Activated CD8-positive, alpha-beta memory T cell treated with anti-CD3 and anti-CD28 coated beads for 36 hours (primary cell): Measurements from ENCODE around the gene PARP12. TPM values are rescaled to one million over a fixed set of nuclear protein-coding genes. Genes with fewer than 3 reads are reported as not detected.

Experiments used
- CTCF ChIA-PET: fragments of 350-600 bp; sonication (Branson Sonifier 250); formaldehyde crosslinking; loops from one replicate; lab custom pipeline; 2021; ENCODE audit warnings: antibody characterized with exemption; lab: Charles Lee
- POLR2A ChIA-PET: fragments of 350-600 bp; sonication (Branson Sonifier 250); formaldehyde crosslinking; loops from one replicate; lab custom pipeline; 2021; ENCODE audit warnings: antibody characterized with exemption; lab: Charles Lee
- total RNA-seq, 2 experiments: library from RNA; stranded (reverse); gene quantifications; one replicate each; pipeline ENCODE4 v1.2.3, GENCODE V29; 2021

PARP12 gene
- total RNA-seq, 2 experiments from 2014 or later: 19.5 to 20.0 TPM

DNA sequence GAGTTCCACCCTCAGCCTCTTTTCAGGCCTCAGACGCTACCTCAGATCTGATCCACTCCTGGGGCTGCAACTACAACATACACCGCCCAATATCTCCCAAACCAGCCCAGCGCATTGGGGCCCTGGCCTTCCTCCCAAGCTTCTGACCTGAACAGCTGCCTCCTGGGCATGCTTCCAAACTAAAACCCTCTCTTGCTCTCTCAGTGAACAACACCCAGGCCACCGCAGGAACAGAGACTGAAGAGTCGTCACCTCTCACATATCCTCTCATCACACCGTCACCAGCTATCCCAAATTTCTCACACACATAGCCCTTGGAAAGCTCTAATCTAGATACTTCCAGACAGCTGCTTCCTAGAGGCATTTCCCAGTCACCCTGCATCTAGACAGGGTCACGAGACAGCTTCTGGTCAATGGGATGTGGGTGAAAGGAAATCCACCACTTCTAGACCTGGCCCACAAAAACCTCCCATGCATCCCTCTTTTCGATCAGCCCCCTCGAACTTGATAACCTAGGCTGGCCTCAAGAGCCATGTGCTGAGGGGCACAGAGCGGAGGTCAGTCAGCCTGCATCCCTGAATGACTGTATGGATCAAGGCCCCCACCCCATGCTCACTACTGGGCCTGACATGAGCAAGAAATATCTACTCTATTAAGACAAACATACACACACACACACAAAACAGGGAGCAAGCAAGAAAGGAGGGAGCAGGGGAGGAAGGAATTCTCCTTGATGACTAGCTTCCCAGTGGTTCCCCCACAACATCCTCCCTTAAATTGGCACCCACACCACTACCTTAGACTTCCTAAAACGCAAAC lies 1.8 kb downstream of the PARP12 start:
- ChIA-PET CTCF (no interaction called here), POLR2A (no interaction called here)

DNA sequence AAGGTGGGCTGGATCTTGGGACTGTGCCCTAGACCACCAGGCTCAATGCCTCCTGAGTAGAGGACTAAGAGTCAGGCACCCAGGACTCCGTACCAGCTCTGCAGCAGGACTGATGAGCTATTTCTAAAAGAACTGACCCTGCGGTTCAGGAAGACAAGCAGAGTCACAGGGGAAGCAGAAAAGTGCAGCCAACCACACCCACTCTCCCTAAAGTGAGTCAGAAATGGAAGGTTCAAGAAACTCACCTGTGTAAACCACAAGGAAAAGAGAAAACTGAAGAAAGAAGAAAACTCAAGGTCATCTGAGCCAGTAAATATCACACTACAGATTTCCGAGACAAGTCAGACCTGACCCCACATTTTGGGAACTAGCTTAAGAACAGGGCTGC lies 2.5 kb downstream of the PARP12 start:
- CTCF ChIA-PET: no interaction called here
- POLR2A ChIA-PET: no interaction called here

DNA sequence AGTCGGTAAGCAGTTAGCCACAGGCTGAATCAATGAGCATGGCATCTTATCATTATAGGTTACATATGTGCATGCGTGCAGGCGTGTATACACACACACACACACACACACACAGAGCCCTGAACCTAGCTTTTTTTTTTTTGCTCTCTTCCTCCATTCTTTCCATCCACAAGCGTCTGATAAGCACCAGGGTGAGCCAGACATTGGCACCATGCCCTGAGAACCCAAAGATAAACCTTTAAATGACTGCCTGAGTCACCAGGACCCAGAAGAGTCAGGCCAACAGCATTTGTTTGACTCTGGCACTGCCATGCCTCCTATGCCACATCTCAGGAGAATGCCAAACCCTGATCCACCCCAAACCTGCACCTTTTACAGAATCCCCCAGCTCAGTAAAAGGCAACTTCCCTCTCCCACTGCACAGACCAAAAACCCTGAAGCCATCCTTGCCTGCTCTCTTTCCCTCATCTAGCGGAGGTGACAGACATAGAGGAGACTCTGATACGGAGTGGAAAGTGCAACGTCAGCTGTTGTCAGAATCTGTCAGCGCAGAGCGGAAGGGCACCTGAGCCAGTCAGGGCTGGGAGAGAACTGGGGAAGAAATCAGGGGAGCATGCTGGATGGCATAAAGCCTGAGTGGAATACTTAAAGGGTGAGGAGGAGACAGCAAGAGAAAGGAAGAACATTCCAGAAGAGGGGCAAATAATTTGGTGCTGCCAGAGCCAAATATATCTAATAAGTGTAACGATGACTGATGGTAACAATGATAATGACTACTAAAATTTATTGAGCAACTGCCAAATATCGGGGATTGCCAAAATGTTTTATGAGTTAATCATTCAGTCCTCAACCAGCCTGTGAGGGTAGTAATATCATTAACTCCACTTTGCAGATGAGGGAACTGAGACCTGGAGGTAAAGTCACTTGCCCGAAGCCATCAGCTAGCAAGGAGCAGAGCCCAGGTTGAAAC lies 3.2 kb downstream of the PARP12 start:
- ChIA-PET CTCF (no interaction called here), POLR2A (no interaction called here)

DNA sequence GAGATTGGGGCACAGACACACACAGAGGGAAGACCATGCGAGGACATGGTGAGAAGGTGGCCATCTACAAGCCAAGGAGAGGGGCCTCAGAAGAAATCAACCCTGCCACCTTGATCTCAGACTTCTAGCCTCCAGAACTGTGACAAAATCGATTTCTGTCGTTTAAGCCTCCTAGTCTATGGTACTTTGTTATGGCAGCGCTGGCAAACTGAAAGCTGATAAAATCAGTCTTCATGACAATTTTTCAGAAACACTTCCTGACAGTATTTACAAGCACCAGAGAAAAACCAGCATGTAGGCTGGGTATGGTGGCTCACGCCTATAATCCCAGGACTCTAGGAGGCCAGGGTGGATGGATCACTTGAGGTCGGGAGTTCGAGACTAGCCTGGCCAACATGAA lies 4.2 kb downstream of the PARP12 start:
- POLR2A ChIA-PET: interaction anchor here (0.7 kb wide), 1 partner anchor 52 kb away, joined by 3 read pairs; no protein-coding TSS in a partner anchor
- CTCF ChIA-PET: no interaction called here

DNA sequence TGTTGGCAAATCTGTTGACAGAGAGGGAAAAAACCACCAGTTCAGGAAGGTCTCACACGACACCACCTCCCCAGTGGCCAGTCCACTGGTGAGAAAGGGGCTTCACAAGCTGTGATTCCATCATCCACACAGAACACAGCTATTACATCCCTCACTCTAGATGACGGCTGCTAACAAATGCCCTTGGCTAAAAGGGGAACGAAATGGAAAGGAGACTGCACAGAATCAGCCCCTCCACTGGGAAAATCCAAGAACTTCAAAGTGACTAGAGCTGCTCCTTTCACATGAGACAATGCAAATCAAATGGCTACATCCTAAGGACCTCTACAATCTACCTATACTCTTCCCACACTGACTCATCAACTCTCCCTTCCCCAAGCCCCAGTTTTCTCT lies 5.6 kb downstream of the PARP12 start:
- POLR2A ChIA-PET: interaction anchor here (0.6 kb wide), 1 partner anchor 199 kb away, joined by 3 read pairs; no protein-coding TSS in a partner anchor

DNA sequence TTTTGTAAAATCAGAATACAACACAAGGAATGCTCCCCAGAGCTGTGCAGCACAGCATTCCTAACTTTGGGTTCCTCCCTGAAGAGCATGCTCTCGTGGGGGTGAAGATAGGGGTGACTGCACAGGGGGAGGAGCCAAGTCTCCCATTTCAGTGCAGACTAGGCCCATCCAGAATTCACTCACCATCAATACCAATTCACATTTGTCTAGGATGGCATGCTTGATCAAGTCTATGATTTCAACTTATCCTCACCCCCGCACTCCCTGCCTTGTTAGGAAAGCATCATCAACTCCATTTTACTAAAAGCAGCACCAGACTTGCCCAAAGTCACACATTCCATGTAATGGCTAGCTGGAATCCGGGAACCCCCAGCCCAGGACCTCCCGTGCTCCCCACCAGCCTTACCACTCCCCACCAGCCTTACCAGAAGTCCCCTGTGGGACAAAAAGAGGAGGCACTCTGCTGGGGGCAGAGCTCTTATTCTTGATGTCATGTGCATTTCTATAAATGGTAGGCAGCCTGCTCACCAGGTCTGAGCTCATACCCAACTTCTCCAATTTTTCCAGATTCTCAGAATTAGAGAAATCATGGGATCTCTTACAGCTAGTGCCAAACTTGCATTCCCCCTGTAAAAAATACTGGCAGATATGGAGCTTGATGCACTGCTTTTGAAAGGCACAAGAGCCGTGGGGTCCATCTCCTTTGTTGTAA lies 6.2 kb downstream of the PARP12 start:
- POLR2A ChIA-PET: interaction anchor here (0.6 kb wide), 1 partner anchor 199 kb away, joined by 3 read pairs; no protein-coding TSS in a partner anchor
- CTCF ChIA-PET: interaction anchor here (0.6 kb wide), 1 partner anchor 88 kb away, joined by 3 read pairs; no protein-coding TSS in a partner anchor

More for the DNA sequence above, 5.6 kb downstream of the PARP12 start:
- CTCF ChIA-PET: interaction anchor here (0.7 kb wide), 1 partner anchor 18 kb away, joined by 3 read pairs; no protein-coding TSS in a partner anchor

DNA sequence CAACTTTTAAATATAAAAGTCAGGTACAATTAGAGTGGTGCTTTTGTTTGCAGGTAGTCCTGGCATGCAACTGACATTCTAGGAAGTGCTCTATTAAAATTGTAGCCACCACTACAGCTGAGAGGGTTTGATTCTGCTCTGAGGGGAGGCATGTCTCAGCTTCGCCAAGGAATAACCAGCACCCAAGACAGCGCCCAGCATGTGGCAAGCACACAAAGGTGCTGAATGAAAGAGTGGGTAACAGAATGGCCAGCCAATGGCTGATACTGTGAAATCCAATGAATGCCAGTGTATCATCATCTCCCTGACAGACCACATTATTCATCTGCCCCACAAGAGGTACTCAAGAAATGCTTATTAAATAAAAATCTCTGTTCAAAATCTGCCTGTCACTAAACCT lies 6.9 kb downstream of the PARP12 start:
- ChIA-PET POLR2A (no interaction called here), CTCF (interaction anchor here (0.6 kb wide), 1 partner anchor 586 kb away, joined by 5 read pairs; no protein-coding TSS in a partner anchor)

DNA sequence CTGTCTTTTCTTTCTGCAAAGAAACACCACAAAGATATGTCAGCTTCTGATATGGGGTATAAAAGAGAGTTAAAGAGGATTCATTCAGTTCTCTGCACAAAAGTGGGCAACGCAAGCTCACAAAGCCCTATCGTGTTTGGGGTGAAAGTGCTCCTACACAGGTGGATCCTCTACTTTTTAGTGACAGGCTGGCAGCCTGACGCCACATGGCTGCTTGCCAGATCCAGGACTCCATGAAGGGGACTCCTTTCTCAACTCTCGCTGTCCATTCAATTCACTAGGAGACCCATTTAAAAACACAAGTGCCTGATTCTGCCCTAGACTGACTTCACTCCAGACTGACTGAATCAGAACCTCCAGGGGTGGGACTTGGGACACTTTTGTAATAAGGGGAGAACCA lies 8.0 kb downstream of the PARP12 start:
- POLR2A ChIA-PET: no interaction called here
- CTCF ChIA-PET: interaction anchor here (1.2 kb wide), 1 partner anchor 336 kb away, joined by 3 read pairs; no protein-coding TSS in a partner anchor

DNA sequence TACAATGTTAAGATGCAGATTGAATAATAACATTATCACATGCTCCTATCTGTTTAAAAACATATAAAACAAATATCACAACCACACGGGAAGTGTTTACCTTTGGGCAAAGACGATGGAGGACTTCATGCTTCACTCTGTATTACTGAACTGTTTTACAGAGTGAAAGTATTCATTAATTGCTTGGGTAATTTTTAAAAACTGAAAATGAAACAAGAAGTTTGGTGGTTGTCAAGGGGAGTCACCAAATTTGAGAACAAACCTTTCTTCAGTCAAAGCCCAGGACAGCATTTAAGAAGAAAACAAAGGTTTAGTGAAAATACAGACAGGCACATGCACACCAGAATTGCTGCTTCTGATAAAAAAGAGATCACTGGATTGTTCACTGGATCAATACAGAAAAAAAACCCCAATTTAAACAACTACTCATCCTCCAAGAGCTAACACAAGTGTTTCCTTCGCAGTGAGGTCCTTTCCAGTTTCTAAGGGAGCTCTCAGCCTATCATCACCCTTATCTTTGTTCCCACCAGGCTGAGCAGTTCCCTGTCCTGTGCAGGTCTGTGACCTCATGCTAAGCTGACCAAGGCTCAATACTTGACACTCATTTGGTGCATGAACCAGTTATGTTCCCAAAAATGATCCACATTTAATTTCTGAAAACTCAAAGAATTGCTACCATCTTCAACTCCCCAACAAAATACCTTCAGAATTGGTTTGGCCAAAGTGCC lies 8.8 kb downstream of the PARP12 start:
- ChIA-PET CTCF (interaction anchor here (0.5 to 1.2 kb wide), 2 partner anchors 189 to 337 kb away, joined by 3 read pairs; no protein-coding TSS in a partner anchor), POLR2A (no interaction called here)

DNA sequence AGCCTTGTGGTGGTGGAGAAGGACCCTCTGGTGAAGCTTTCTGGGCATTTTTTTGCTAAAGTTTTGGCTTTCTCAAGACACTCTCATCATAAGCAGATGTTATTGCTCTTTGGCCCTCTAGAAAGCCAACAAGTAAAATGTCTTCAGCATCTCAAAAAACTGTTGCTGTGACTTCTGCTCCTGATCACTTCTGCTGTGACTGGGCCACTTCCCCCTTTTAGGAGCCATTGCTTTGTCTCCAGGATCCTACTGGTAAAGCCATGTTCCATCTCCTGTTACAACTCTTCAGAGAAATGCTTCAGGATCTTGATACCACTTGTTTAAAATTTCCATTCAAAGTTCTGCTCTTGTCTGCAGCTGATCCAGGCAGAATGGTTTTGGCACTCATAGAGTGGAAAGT lies 10.9 kb downstream of the PARP12 start:
- CTCF ChIA-PET: no interaction called here
- POLR2A ChIA-PET: no interaction called here

DNA sequence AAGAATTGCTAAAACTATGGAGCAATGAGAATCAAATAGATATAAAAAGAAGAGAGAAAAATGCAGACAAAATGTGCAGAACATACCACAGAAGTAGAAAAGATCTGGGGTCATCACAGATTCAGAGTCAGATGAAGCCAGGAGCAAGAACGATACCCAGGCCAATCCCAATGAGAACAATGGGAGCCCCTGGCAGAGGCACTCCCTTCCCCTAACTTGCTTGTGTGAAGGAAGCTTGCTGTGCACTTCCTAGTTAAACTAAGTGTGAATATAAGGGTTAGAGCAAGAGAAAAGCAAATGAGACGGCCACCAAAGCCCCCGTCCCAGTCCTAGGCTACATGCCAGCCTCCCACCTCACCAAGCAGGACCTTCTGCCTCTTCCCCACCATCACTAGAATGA lies 12.7 kb downstream of the PARP12 start:
- POLR2A ChIA-PET: no interaction called here
- CTCF ChIA-PET: no interaction called here

DNA sequence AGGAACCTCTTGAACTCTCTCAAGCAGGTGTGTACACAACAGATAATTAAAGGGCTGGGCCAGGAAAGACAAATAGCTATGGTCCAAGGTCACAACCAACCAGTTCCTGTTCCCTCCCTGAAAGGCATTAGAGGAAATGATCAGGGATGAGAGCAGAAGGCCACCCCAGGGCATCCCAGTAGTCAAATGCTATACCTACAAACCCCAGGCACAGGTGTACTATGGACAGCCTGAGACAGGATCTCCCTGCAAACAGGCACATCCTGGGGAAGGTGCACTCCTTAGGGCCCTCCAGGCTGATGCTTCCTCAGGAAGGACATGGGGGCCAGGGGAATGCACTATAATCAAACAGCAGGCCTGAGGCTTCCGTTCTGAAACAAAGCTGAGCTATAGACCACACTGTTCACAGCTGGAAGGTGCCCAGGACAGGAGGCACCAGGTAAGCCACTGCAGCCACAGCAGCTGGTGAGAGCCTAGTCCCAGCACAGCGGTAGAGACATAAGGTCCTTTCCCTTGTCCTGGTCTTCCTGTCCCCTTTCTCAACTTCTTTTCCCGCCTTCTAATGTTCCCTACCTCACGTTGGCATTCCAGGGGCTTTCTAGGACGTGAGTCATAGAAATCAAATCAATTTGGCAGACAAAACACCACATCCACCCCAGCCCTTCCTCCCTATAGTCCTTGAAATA lies 13.3 kb downstream of the PARP12 start:
- POLR2A ChIA-PET: no interaction called here
- CTCF ChIA-PET: no interaction called here

DNA sequence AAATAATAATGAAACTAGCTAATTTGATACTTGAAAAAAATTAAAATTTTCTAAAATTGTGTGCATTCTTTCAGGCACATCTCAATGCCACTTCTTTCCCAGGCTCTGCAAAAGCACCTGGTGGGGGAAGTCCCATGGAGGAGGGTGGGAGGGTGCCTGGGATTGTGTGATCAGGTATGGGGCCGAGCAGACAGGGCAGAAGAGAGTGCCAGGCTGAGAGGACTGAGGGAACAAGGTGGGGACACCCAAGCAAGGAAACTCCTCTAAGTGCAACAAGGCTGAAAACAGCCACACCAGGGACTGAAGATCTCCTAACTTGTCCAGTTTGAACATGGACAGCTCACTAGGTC lies 13.8 kb downstream of the PARP12 start:
- ChIA-PET POLR2A (no interaction called here), CTCF (no interaction called here)

DNA sequence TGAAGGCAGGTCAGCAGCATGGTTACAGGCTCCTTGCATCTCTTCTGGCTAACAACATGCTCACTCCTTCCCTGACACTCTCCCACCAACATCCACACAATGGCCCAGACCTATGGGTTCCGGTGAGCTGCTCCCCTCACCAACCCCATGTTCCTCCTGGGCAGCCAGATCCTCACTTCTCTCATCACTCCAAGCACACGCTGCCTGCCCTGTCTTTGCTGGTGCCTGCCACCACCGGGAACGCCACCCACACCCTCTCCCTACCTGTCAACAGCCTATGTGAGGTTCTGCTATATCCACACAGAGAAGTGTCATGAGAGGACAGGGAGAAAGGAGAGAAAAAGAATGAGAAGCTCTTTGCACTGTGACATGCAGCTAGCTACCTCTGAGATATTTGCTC lies 14.6 kb downstream of the PARP12 start:
- ChIA-PET CTCF (no interaction called here), POLR2A (no interaction called here)

DNA sequence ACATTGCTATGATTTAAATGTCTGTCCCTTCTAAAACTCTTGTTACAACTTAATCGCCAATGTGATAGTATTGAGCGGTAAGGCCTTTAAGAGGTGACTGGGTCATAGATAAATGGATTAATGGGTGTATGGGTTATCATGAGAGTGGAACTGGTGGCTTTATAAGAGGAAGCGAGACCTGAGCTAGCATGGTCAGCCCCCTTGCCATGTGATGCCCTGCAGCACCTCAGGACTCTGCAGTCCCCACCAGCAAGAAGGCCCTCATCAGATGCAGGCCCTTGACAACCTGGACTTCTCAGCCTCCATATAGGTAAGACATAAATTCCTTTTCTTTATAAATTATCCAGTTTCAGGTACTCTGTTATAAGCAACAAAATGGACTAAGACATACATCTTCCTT lies 15.6 kb downstream of the PARP12 start:
- POLR2A ChIA-PET: no interaction called here
- CTCF ChIA-PET: no interaction called here

DNA sequence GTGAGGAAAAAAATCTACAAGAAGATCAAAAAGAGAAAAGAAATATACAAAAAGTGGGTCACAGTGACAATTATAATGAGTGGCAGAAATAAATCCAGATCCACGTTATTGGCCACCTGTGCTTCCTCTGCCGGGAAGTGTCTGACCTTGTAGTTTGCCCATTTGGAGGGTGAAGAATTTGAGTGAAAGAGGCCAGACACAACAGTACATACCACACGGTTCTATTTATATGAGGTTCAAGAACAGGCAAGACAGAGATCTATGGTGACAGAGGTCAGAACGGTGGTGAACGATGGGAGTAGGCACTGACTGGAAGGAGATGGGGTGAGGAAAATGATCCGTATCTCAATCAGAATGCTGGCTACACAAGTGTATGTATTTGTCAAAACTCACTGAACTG lies 17.1 kb downstream of the PARP12 start:
- CTCF ChIA-PET: no interaction called here
- POLR2A ChIA-PET: no interaction called here

DNA sequence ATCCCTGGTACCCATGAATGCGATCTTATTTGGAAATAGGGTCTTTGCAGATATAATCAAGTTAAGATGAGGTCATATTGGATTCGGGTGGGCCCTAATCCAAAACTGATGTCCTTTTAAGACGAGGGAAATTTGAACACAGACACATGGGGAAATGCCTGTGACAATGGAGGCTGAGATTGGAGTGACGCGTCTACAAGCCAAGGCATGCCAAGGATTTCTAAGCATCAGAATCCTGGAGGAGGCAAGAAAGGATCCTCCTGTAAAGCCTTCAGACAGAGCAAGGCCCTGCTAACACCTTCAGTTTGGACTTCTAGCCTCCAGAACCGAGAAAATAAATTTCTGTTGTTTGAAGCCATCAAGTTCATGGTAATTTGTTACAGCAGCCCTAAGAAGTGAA lies 18.5 kb downstream of the PARP12 start:
- POLR2A ChIA-PET: no interaction called here
- CTCF ChIA-PET: no interaction called here

DNA sequence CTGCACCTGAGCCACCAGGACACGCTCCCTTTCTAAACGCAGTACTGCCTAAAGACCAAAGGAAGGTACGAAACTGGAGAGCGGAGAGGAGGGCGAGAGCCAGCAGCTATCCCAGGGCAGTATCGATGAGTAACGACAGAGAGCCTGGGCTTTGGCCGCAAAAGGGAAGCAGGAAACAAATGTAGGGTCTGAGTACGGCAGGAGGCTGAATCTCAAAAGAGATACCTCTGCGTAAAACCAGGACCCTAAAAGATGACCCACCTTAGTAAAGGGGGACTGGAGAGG lies 20.4 kb downstream of the PARP12 start:
- CTCF ChIA-PET: no interaction called here
- POLR2A ChIA-PET: no interaction called here
